Aorta (tissue), 5 donors: ENCODE measurements around the gene GALK2. TPM values are rescaled to one million over a fixed set of nuclear protein-coding genes. Genes with fewer than 3 reads are reported as not detected.
"Not testable (repeated sequence)": the region's sequence is repeated elsewhere in the genome, so short reads cannot be mapped to it uniquely, and the experiment has no call there.

Source experiments
- ATAC-seq: fragments of 200-7000 bp; cut with Tn5 transposase; one replicate; pipeline ENCODE4 v1.9.1; 2022; ENCODE audit warnings: moderate library complexity; ENCODE audit not compliant: low FRiP score
- DNase-seq, 2 donors: peaks; one replicate each; pipeline ENCODE4 v3.0.0-alpha.2; 2020
- H3K27ac ChIP-seq, 2 donors: one replicate each; pipeline ENCODE4 v1.5.1; 2013; ENCODE audit warnings: low read length in 2 of 2, mild to moderate bottlenecking in 2 of 2, moderate library complexity in 2 of 2, control low read depth in 1 of 2, inconsistent platforms in 1 of 2, low read depth in 1 of 2
- H3K27me3 ChIP-seq, 2 donors: one replicate each; pipeline ENCODE4 v1.6.1; 2013; ENCODE audit warnings: control low read depth in 1 of 2, low read length in 1 of 2, mild to moderate bottlenecking in 1 of 2, moderate library complexity in 1 of 2; ENCODE audit not compliant: insufficient read depth in 2 of 2, control insufficient read depth in 1 of 2
- H3K36me3 ChIP-seq, 2 donors: one replicate each; pipeline ENCODE4 v1.6.1; 2013; ENCODE audit warnings: control low read depth in 1 of 2, low read length in 1 of 2, mild to moderate bottlenecking in 1 of 2; ENCODE audit not compliant: insufficient read depth in 2 of 2, control insufficient read depth in 1 of 2
- H3K4me1 ChIP-seq, 2 donors: one replicate each; pipeline ENCODE4 v1.6.1; 2013; ENCODE audit warnings: low read length in 2 of 2, control low read depth in 1 of 2, mild to moderate bottlenecking in 1 of 2, moderate library complexity in 1 of 2; ENCODE audit not compliant: insufficient read depth in 2 of 2, control insufficient read depth in 1 of 2
- H3K4me3 ChIP-seq, 2 donors: one replicate each; pipeline ENCODE4 v1.5.1; 2013; ENCODE audit warnings: low read length in 2 of 2, control low read depth in 1 of 2, mild to moderate bottlenecking in 1 of 2
- H3K9me3 ChIP-seq: one replicate; pipeline ENCODE4 v1.6.1; 2013; ENCODE audit warnings: mild to moderate bottlenecking, low read length; ENCODE audit not compliant: control insufficient read depth
- WGBS, 2 donors: extraction: QIAGEN DNeasy Blood & Tissue Kit; methylation state at CpG; one replicate each; pipeline ENCODE4 v1.1.7; 2013; 5-methylcytosine and 5-hydroxymethylcytosine counted together
- intact Hi-C, 2 donors: fragments of 100-400 bp; cut with DNase I; formaldehyde crosslinking; loops; one replicate each; pipeline versions ENCODE4 v1.14.2 to v1.15.0; 2022
- polyA plus RNA-seq, 2 donors: library from polyadenylated mRNA; stranded (reverse); fragments of 200-250 nt; gene quantifications; one replicate each; pipeline ENCODE4 v1.2.3, GENCODE V29; 2013
- total RNA-seq, 2 donors: library from RNA; stranded (reverse); fragmentation: NEBNext Ultra II Directional; extraction: Animal tissue kit (Norgen Biotek cat#: 25700); gene quantifications; one replicate each; pipeline ENCODE4 v1.2.1, GENCODE V29; 2021
- donor health status: healthy with polysubstance abuse.
- donor health status: Bipolar disorder and iron deficiency.
- donor health status: DM: no; HTN: no; CAD: no.
- donor health status: DM: no; HTN: no; CAD: no.
- donor health status: DM: yes; HTN: yes; CAD: no.

GALK2 gene
- total and polyA plus RNA-seq, 4 donors, result 12.4 to 36.2 (median 22.0) TPM

DNA sequence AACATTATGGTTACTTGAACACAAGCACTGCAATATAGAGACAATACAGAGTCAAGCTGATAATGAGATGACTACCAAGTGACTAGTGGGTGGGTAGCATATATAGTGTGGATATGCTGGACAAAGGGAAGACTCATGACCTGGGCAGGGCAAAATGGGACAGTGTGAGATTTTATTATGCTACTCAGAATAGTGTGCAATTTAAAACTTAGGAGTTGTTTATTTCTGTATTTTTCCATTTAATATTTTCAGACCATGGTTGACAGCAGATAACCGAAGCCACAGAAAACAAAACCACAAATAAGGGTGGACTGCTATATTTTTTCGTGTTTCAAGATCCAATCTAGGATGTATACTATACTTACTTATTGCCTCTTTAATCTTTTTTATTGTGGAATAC, 19.6 kb downstream of the GALK2 start:
- Histone ChIP-seq H3K27ac (no peak overlapping the region), H3K27me3 (no peaks in the 10 kb centered on the region), H3K4me3 (no peak overlapping the region), H3K4me1 (no peaks in the 10 kb centered on the region), H3K36me3 (no peaks in the 10 kb centered on the region), H3K9me3 (no peaks in the 10 kb centered on the region)
- intact Hi-C loops, result no loop called here
- ATAC-seq, result no peak
- 88 to 94% methylated on average over 2 of the region's 2 CpGs for WGBS, 2 donors
- no peak for DNase-seq

GRCh38 chr15:49190586-49190985, 20.5 kb downstream of the GALK2 start:
- ATAC-seq, result no peak
- WGBS, 2 donors, result 86 to 92% methylated on average over 2 of the region's 2 CpGs
- H3K4me1 ChIP-seq, result no peaks in the 10 kb centered on the region
- no peak overlapping the region for H3K27ac ChIP-seq
- H3K36me3 ChIP-seq, result no peaks in the 10 kb centered on the region
- H3K9me3 ChIP-seq, result no peaks in the 10 kb centered on the region
- H3K27me3 ChIP-seq, result no peaks in the 10 kb centered on the region
- DNase-seq, result no peak
- intact Hi-C loops, result no loop called here
- H3K4me3 ChIP-seq, result no peak overlapping the region

DNA sequence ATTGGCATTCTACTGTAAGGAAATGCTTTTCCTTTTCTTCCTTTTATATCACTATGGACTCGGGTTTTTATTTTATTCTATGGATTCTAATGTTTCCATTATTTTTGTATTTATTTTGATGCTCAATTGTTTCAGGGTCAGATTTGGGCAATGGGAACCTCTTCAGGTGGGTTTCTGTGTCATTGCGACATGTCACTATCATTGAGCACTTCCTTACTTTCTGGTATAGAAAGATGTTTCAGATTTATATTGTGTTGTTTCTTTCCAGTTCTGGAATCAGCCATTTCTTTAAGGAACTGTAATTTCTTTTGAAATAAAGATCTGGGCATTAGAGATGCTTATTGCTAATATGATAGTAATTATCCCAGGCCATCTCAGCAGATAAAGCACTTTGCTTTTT, 21.8 kb downstream of the GALK2 start:
- no peaks in the 10 kb centered on the region for H3K4me1 ChIP-seq
- no peaks in the 10 kb centered on the region for H3K9me3 ChIP-seq
- no peak overlapping the region for H3K27ac ChIP-seq
- intact Hi-C loops, result no loop called here
- H3K36me3 ChIP-seq, result no peaks in the 10 kb centered on the region
- H3K27me3 ChIP-seq, result no peaks in the 10 kb centered on the region
- ATAC-seq (no peak), DNase-seq (no peak)
- H3K4me3 ChIP-seq, result no peak overlapping the region
- 94 to 98% methylated on average over 2 of the region's 2 CpGs for WGBS, 2 donors

DNA sequence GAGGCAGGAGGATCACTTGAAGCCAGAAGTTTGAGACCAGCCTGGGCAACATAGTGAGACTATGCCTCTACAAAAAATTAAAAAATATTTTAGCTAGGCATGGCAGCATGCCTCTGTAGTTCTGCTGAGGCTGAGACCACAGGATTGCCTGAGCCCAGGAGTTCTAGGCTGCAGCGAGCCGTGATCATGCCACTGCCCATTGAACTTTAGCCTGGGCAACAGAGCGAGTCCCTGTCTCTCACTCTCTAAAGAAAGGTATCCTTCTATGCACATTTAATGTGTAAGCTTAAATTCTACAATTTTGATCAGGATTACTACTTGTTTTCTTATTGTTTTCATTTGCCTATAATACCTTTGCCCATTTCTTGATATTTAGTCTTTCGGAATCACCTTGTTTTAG, 26.8 kb downstream of the GALK2 start:
- intact Hi-C loops, result no loop called here
- no peaks in the 10 kb centered on the region for H3K36me3 ChIP-seq
- no peak overlapping the region for H3K27ac ChIP-seq
- DNase-seq (no peak), ATAC-seq (no peak)
- H3K9me3 ChIP-seq, result no peaks in the 10 kb centered on the region
- no peaks in the 10 kb centered on the region for H3K4me1 ChIP-seq
- H3K27me3 ChIP-seq, result no peaks in the 10 kb centered on the region
- WGBS, 2 donors, result 97 to 99% methylated on average over 4 of the region's 4 CpGs
- no peak overlapping the region for H3K4me3 ChIP-seq

DNA sequence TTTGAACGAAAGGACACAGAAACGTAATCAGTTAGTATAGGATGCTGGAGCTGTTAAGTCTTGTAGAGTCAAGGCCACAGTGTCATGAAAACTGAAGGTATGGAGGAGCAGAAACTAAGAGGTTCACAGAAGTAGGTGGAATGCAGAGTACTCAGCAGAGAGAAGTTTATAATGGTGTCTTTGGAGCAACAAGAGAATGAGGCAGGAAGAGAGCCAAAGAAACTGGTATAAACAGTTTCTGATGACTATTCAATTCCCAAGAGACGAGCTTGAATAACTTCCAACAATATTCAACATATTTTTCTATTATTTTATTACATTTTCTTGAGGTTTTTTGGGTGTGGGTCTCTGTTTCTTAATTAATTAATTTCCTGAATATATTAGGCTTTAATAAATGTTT, 29.6 kb downstream of the GALK2 start:
- 21 to 32% methylated on average over 3 of the region's 3 CpGs for WGBS, 2 donors
- DNase-seq (no peak), ATAC-seq (no peak)
- H3K27ac ChIP-seq, result no peak overlapping the region
- no peak overlapping the region for H3K4me3 ChIP-seq
- H3K4me1 ChIP-seq, result no peaks in the 10 kb centered on the region
- no peaks in the 10 kb centered on the region for H3K9me3 ChIP-seq
- no peaks in the 10 kb centered on the region for H3K27me3 ChIP-seq
- intact Hi-C loops, result no loop called here
- no peaks in the 10 kb centered on the region for H3K36me3 ChIP-seq

DNA sequence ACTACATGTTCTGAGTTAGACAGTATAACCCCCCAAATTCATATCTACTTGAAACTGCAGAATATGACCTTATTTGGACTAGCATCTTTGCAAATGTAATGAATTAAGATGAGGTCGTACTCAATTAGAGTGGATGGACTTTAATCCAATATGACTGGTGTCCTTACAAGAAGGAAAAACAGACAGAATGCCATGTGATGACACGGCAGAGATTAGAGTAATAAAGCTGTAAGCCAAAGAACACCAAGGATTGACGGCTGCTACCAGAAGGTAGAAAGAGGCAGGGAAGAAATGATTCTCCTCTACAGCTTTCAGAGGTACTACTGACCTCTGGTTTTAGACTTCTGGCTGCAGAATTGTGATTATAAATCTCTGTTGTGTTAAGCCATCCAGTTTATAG, 30.3 kb downstream of the GALK2 start:
- Histone ChIP-seq H3K27ac (no peak overlapping the region), H3K36me3 (no peaks in the 10 kb centered on the region), H3K27me3 (no peaks in the 10 kb centered on the region), H3K4me1 (no peaks in the 10 kb centered on the region), H3K4me3 (no peak overlapping the region), H3K9me3 (no peaks in the 10 kb centered on the region)
- intact Hi-C loops, result no loop called here
- no peak for ATAC-seq
- WGBS, 2 donors, result 83 to 85% methylated on average over 3 of the region's 3 CpGs
- DNase-seq, result no peak

DNA sequence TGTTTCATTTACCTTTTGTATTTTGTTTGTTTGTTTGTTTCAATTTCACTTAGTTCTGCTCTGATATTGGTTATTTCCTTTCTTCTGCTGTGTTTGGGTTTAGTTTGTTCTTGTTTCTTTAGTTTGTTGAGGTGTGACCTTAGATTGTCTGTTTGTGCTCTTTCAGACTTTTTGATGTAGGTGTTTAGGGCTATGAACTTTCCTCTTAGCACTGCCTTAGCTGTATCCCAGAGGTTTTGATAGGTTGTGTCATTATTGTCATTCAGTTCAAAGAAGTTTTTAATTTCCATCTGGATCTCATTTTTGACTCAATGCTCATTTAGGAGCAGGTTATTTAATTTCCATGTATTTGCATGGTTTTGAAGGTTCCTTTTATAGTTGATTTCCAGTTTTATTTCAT, 38.1 kb downstream of the GALK2 start:
- H3K4me1 ChIP-seq, intact Hi-C loops, H3K9me3 ChIP-seq, H3K36me3 ChIP-seq, H3K4me3 ChIP-seq, H3K27ac ChIP-seq, ATAC-seq, DNase-seq, H3K27me3 ChIP-seq: not testable (repeated sequence)

DNA sequence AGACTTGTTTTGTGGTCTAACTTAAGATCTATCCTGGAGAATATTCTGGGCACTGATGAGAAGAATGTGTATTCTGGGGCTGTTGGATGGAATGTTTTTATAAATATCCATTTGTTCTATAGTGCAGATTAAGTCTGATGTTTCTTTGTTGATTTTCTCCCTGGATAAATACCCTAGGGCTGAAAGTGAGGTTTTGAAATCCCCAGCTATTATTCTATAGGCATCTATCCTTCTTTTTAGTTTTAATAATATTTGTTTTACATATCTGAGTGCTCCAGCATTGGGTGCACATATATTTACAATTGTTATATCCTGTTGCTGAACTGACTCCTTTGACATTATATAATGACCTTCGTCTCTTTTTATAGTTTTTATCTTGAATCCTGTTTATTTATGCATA, 42.9 kb downstream of the GALK2 start:
- intact Hi-C loops, result no loop called here
- no peak overlapping the region for H3K27ac ChIP-seq
- H3K36me3 ChIP-seq, result no peaks in the 10 kb centered on the region
- ATAC-seq (no peak), DNase-seq (no peak)
- WGBS, 2 donors, result 57 to 58% methylated on average over 1 of the region's 1 CpG
- H3K4me3 ChIP-seq, result no peak overlapping the region
- no peaks in the 10 kb centered on the region for H3K4me1 ChIP-seq
- H3K27me3 ChIP-seq, result no peaks in the 10 kb centered on the region
- H3K9me3 ChIP-seq, result no peaks in the 10 kb centered on the region

DNA sequence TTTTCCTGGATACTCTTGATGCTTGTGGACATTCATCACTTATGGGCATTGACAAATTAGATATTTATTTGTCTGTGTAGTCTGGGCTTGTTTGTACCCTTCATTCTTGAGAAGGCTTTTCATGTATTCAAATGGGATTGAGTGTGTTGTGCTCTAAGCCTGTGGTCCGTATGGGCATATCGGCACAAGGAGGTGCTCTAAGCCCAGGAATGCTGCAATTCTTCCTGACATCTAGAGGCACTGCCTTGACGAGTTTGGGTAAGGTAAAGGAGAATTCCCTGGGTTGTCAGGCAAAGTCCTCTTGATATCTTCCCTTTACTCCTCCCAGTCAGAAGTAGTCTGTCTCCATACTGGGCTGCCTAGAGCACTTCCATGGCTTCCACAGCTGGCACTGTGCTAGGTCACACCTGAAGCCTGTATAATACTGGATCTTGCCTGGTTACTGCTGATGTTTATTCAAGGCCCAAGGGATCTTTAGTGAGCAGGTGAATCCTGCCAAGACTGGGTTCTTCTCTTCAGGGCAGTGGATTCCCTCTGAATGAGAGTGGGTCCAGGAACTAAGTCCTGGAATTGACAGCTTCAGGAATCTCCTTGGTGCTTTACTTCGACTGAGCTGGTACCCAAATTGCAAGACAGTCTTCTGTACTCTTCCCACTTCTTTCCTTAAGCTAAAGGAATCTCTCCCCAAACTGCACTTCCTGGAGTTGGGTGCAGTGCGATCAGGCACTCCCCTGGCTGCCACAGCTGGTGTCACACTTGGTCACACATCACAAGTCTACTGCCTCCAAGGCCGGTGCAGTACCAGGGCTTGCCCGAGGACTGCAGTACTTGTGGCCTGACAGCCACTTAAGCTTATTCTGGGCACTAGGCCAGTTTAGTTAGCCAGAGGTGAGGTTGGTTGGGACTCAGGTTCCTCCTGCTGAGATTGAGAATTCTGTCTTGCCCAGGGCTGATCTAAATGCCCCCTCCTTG, 46.0 kb downstream of the GALK2 start:
- DNase-seq (no peak), ATAC-seq (no peak)
- Histone ChIP-seq H3K36me3 (peaks cover 0 to 2% of the 10 kb centered on the region in 2 donors), H3K9me3 (no peaks in the 10 kb centered on the region), H3K4me3 (no peak overlapping the region), H3K4me1 (no peaks in the 10 kb centered on the region), H3K27ac (no peak overlapping the region), H3K27me3 (no peaks in the 10 kb centered on the region)
- 83 to 86% methylated on average over 7 of the region's 7 CpGs for WGBS, 2 donors
- intact Hi-C loops, result no loop called here
